ENCODE data around the gene GTF2E1.

DNA sequence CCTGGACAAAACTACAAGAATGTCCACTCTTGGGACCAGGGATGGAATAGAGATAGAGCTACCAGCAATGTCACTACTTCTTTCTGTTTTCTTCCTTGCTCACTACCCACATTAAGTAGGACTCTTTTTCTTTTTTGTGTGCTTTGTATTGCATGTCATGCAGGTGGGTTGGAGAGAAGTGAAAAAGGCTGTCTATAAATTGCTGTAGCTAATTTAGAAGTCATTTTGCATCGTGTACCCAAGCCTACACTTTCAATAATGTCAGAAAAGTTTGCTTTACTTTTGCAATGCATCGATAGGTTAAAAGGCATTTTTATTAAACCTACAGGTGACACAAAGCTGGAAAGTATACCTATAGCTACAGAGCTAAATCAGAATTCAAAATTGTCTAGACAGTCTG, 58.9 kb downstream of the GTF2E1 start:
- TF ChIP-seq, protein P1, sequence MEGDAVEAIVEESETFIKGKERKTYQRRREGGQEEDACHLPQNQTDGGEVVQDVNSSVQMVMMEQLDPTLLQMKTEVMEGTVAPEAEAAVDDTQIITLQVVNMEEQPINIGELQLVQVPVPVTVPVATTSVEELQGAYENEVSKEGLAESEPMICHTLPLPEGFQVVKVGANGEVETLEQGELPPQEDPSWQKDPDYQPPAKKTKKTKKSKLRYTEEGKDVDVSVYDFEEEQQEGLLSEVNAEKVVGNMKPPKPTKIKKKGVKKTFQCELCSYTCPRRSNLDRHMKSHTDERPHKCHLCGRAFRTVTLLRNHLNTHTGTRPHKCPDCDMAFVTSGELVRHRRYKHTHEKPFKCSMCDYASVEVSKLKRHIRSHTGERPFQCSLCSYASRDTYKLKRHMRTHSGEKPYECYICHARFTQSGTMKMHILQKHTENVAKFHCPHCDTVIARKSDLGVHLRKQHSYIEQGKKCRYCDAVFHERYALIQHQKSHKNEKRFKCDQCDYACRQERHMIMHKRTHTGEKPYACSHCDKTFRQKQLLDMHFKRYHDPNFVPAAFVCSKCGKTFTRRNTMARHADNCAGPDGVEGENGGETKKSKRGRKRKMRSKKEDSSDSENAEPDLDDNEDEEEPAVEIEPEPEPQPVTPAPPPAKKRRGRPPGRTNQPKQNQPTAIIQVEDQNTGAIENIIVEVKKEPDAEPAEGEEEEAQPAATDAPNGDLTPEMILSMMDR (IDR thresholded peaks at IDR 0.05) = no peak
- TF ChIP-seq POLR2AphosphoS2 (conservative IDR thresholded peaks at IDR 0.05; ENCODE audit: low read length) = no peak
- TF ChIP-seq RCOR1 (IDR thresholded peaks at IDR 0.05; ENCODE audit: low read depth, low read length) = no peak
- TF ChIP-seq RAD21 (conservative IDR thresholded peaks at IDR 0.05 in 1 of 2, IDR thresholded peaks at IDR 0.05 in 1 of 2) = no peak
- TF ChIP-seq CEBPB (IDR thresholded peaks at IDR 0.05) = no peak
- TF ChIP-seq NFE2L2 (conservative IDR thresholded peaks at IDR 0.05; ENCODE audit: low read length) = no peak
- TF ChIP-seq POLR2A (IDR thresholded peaks at IDR 0.05; ENCODE audit: low read length) = no peak
- no peak for TF ChIP-seq HDAC2 (IDR thresholded peaks at IDR 0.05)
- no peak for TF ChIP-seq RFX5 (IDR thresholded peaks at IDR 0.05)
- TF ChIP-seq RNF2 (IDR thresholded peaks at IDR 0.05; ENCODE audit: borderline replicate concordance, low read depth) = no peak
- TF ChIP-seq MAFK (IDR thresholded peaks at IDR 0.05; ENCODE audit: partially characterized antibody) = no peak
- no peak for TF ChIP-seq CHD2 (IDR thresholded peaks at IDR 0.05; ENCODE audit: low read length, partially characterized antibody)

Measured in A549 (cell line).